NCI-H2171 (cell line): Measurements from ENCODE around the gene KLHL17.
"Not testable (repeated sequence)": the region's sequence is repeated elsewhere in the genome, so short reads cannot be mapped to it uniquely, and the experiment has no call there.

Experiments
- DNase-seq: peaks from one replicate; lab custom pipeline; 2025; lab: John Stamatoyannopoulos, UW

Gene KLHL17

GRCh38 chr1:982765-983436, 22.5 kb downstream of the KLHL17 start:
- DNase-seq = no peak

- DNase-seq = no peak
These were observed 23.6 kb downstream of the KLHL17 start for GRCh38 chr1:983798-984475.

DNA sequence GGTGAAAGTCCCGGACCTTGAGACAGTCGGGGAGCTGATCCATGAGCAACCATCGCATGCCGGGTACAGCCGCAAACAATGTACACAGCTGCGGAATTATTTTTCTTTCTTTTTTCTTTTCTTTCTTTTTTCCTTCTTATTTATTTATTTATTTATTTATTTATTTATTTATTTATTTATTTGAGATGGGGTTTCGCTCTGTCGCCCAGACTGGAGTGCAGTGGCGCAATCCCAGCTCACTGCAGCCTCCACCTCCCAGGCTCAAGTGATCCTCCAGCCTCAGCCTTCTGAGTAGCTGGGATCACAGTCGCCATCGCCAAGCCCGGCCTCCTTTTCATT, 24.1 kb downstream of the KLHL17 start:
- no peak for DNase-seq

DNA sequence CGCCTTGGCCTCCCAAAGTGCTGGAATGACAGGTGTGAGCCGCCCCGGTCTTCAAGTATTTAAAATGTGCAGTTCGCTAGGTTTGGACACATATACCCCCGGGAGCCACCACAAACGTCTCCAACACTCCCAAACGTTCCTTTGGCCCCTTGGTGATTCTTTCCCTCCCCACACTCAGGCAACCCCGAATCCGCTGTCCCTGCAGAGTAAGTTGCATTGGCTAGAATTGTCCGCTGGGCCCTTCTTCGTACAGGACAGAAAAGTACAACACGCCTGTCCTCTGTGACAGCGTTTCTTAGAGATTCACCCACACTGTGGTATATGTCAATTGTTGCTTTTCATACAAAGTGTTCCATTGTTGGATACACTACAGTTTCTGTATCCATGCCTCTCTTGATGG, 24.7 kb downstream of the KLHL17 start:
- DNase-seq = no peak

DNA sequence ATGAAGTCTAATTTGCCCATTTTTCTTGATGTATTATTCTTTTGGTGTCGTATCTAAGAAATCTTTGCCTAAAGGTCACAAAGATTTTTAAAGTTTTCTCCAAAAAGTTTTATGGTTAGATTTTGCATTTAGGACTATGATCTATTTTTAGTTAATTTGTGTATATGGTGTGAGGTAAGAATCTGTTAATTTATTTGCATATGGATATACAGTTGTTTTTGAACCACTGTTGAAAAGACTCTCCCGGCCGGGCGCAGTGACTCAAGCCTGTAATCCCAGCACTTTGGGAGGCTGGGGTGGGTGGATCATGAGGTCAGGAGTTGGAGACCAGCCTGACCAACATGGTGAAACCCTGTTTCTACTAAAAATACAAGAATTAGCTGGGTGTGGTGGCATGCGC, 27.7 kb downstream of the KLHL17 start:
- not testable (repeated sequence) for DNase-seq

- DNase-seq = not testable (repeated sequence)
These were observed 30.9 kb downstream of the KLHL17 start for GRCh38 chr1:991275-991674.

GRCh38 chr1:991895-992294, 31.5 kb downstream of the KLHL17 start:
- no peak for DNase-seq

GRCh38 chr1:992362-992761, 32.0 kb downstream of the KLHL17 start:
- no peak for DNase-seq

- no peak for DNase-seq
These were observed 33.1 kb downstream of the KLHL17 start for GRCh38 chr1:993379-993995.

- DNase-seq = not testable (repeated sequence)
These were observed 34.2 kb downstream of the KLHL17 start for GRCh38 chr1:994546-994945.

GRCh38 chr1:995665-996633, 35.6 kb downstream of the KLHL17 start:
- DNase-seq = no peak

DNA sequence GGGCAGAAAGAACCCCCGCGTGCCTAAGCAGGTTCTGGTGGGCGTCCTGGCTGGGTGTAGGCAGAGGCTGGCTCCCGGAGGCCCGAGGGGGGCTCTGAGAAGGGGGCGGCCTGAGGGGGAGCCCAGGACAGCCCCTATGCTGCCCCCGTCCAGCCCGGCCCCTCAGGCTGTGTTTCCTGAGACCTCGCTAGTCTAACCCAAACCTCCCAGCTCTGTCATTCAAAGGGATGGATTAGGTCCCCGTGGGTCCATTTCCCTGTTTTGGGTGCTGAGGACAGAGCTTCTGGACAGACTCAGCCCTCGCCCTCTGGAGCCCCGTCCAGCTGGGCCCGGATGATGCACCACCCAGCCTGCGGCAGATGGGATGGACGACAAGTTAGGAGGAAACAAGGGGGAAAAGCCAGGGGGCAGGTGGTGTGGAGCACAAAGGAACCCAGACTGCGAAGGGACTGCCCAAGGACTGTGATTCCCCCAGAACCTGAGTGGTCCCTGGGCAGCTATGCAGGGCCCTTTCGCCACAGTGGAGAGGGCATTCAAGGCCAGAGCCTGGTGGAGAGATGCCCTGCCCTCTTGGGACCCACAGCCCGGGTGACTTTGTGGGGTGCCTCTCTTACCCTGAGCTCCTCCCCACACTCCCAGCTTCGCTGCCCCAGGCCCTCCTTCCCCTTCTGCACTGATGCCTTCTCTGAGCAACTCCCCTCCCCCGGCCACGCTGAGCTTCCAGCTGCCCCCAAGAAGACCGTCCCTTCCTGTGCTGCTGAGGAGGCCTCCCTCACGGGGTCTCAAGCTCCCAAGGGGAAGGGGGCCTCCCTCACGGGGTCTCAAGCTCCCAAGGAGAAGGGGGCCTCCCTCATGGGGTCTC, 36.7 kb downstream of the KLHL17 start:
- DNase-seq = no peak

GRCh38 chr1:997713-997992, 37.3 kb downstream of the KLHL17 start:
- DNase-seq = no peak

DNA sequence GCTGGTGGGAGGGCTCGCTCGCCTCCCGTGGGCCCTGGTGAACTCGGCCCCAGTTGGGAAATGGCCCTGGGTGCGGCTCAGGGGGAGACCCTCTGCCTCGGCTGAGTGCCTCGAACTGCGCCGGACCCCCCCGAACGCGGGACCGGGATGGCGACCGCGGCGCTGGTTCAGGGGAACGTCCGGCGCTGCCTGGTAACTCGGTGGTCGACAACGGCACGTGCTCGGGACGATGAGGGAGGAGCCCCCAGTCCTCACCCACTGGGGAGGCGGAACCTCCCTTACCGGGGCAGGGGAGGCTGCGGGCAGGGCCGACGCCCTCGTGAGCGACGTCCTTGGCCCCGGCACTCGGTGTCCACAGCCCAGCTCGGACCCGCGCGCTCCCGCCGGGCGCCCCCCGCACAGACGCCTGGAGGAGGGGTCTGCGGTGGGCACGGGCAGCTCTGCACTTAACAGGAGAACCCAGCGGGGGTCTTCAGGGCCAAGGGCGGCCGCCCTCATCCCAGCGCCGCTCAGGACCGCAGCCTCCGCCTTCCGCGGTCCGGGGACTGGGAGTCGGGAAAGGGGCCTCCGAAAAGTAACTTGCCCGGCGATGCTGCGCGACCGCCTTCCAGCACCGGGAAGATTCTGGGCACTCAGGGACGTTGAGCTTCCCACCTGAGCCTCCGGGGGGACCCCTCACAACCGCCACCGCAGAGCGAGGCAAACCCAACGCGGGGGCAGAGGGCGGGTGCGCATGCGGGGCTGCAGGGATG, 37.8 kb downstream of the KLHL17 start:
- peak; percentile 48 for DNase-seq

- no peak for DNase-seq
These were observed 38.3 kb downstream of the KLHL17 start for GRCh38 chr1:998745-998994.

GRCh38 chr1:998995-999724, 38.8 kb downstream of the KLHL17 start:
- DNase-seq = peak; percentile 65

DNA sequence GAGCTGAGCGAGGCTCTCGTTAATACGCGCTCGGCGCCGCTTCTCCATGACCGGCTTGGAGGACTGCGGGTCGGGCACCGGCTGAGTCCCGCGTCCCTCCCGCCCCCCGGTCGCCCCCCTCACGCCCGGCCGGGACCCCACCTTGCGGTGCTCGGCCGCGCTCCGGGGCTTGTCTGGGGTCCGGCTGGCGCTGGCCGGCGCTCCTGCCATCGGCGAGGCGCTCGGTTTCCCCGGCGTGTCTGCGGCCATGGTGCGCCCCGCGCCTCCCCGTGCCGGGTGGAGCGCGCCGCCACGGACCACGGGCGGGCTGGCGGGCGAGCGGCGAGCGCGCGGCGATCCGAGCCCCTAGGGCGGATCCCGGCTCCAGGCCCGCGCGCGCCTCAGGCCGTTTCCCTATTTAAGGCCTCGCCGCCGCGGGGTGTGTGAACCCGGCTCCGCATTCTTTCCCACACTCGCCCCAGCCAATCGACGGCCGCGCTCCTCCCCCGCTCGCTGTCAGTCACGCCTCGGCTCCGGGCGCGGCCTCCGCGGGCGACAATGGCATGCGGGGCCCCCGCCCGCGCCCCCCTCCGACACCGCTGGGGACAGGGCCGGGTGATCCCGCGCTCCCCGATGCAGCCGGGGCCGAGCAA, 39.5 kb downstream of the KLHL17 start, which contains the start of gene HES4:
TSS of gene HES4 (minus strand) at position 373 of the 632 bp plus-strand sequence. CDS start at position 249, 124 bp downstream.
- DNase-seq = peak; percentile 91

DNA sequence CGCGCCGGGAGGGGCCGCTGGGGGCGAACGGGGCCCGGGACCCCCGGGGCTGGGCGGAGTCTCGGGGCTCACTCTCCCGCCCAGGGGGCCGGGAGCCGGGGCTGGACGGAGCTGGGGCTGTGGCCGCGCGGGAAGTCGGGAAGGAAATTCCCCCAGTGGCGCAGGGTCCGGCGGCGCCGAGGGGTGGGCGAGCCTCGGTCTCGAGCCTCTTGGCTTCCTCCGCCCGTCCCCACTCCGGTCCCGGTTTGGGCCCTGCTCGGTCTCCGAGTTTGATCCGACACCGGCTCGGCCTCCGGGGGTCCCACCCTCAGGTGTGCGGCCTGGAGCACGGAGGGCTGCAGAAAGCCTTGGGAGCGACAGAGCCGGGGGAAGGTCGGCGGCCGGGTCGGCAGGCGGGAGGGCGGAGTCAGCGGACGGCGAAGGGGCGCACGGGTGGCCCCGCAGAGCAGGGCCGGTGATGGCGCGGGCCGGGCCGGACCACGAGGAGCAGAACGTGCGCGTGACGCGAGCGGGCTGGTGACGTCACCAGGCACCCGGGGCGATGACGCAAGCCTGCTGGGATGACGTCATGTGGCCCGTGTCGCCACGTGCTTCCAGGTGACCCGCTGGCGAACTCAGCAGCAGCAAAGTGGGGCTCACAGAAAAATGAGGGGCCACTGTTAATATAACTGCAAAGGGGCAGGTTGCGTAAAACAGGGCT, 40.1 kb downstream of the KLHL17 start:
- DNase-seq = peak; percentile 83
